ENCODE measurements around the gene DGKZ. TPM values are rescaled to one million over a fixed set of nuclear protein-coding genes. Genes with fewer than 3 reads are reported as not detected.

The DGKZ gene
- total and polyA plus RNA-seq, 2 of the 13 experiments (the other 11 are each of a cell fraction or from before 2014, with no cell fraction given), result 15.8 to 20.7 TPM

DNA sequence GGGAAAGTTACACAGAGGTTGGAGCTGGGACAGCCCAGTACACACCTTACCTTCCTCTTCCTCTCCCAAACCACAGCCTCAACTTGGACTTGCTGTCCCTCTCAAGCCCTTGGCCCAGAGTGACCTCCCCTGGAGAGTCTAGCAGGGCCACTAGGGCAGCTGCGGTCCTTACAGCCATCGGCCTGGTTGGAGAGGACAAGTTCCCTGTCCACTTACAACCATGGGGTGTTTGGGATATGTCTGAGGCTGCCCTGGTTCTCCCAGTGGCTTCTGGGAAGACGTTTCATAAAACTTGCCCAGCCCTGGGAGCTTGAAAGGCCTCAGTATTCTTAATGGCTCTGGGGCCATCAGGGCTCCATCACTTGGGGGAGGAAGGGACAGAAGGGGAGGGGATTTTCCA, 13.1 kb upstream of the DGKZ start:
- no peaks in the 10 kb centered on the region for H3K9me3 ChIP-seq (ENCODE audit: low read length)
- in situ Hi-C loops (cut with HindIII; ENCODE audit: extremely low pct_ligation_motif_present, low pct_unique_long_range_greater_than_20kb) (no loop called here), intact Hi-C loops (cut with micrococcal nuclease; ENCODE audit: unreplicated experiment) (no loop called here)
- H3K4me3 ChIP-seq (replicated peaks in 1 of 3; ENCODE audit: insufficient read depth in 1 of 3, low read depth in 2 of 3, low read length in 3 of 3), result no peak overlapping the region
- H3K27ac ChIP-seq (ENCODE audit: extremely low read length, insufficient read depth, low read length), result no peak overlapping the region
- H3K4me2 ChIP-seq (ENCODE audit: low read depth, low read length), result no peak overlapping the region
- peaks cover 7% of the 10 kb centered on the region; the same call in 1 of the 2 replicates for H4K20me1 ChIP-seq (ENCODE audit: insufficient read depth, low read length)
- peaks cover 4% of the 10 kb centered on the region; the same call in 1 of the 2 replicates for H3K4me1 ChIP-seq (ENCODE audit: insufficient read depth, low read length)
- FAIRE-seq (no peak), DNase-seq (ENCODE audit: low spot score) (no peak), ATAC-seq (no peak)
- H2AFZ ChIP-seq (ENCODE audit: low read length), result no peak overlapping the region
- POLR2A ChIA-PET, result no interaction called here
- H3K27me3 ChIP-seq (ENCODE audit: control insufficient read depth in 1 of 2, insufficient read depth in 2 of 2, low read length in 2 of 2), result peaks cover 22 to 92% of the 10 kb centered on the region in 2 experiments
- CTCF ChIA-PET (ENCODE audit: low intra/inter-chr PET ratio, low total read pairs), result no interaction called here
- no peaks in the 10 kb centered on the region for H3K36me3 ChIP-seq (replicated peaks in 1 of 2; ENCODE audit: control insufficient read depth in 1 of 2, insufficient read depth in 2 of 2, low read length in 2 of 2)
- H3K9ac ChIP-seq (ENCODE audit: insufficient read depth, low read depth, low read length), result no peak overlapping the region
- no peak for TF ChIP-seq MAFG (CRISPR knock-in tag; IDR thresholded peaks at IDR 0.05)
- TF ChIP-seq ZNF547 (CRISPR knock-in tag; IDR thresholded peaks at IDR 0.05), result no peak
- TF ChIP-seq MEIS2 (CRISPR knock-in tag; IDR thresholded peaks at IDR 0.05), result no peak
- TF ChIP-seq, protein P1, sequence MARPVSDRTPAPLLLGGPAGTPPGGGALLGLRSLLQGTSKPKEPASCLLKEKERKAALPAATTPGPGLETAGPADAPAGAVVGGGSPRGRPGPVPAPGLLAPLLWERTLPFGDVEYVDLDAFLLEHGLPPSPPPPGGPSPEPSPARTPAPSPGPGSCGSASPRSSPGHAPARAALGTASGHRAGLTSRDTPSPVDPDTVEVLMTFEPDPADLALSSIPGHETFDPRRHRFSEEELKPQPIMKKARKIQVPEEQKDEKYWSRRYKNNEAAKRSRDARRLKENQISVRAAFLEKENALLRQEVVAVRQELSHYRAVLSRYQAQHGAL (CRISPR knock-in tag; IDR thresholded peaks at IDR 0.05; ENCODE audit: not compliant biosample characterization), result no peak
- TF ChIP-seq, protein P2, sequence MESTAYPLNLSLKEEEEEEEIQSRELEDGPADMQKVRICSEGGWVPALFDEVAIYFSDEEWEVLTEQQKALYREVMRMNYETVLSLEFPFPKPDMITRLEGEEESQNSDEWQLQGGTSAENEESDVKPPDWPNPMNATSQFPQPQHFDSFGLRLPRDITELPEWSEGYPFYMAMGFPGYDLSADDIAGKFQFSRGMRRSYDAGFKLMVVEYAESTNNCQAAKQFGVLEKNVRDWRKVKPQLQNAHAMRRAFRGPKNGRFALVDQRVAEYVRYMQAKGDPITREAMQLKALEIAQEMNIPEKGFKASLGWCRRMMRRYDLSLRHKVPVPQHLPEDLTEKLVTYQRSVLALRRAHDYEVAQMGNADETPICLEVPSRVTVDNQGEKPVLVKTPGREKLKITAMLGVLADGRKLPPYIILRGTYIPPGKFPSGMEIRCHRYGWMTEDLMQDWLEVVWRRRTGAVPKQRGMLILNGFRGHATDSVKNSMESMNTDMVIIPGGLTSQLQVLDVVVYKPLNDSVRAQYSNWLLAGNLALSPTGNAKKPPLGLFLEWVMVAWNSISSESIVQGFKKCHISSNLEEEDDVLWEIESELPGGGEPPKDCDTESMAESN (CRISPR knock-in tag; conservative IDR thresholded peaks at IDR 0.05), result no peak
- no peak for TF ChIP-seq ZNF530 (CRISPR knock-in tag; IDR thresholded peaks at IDR 0.05; ENCODE audit: low read depth)
- TF ChIP-seq CEBPG (CRISPR knock-in tag; IDR thresholded peaks at IDR 0.05), result no peak
- TF ChIP-seq MED8 (CRISPR knock-in tag; IDR thresholded peaks at IDR 0.05; ENCODE audit: insufficient replicate concordance), result no peak
- no peak for TF ChIP-seq IRF2 (CRISPR knock-in tag; IDR thresholded peaks at IDR 0.05)
- TF ChIP-seq HCFC1 (IDR thresholded peaks at IDR 0.05; ENCODE audit: low read depth, low read length), result no peak
- TF ChIP-seq ZBTB7B (CRISPR knock-in tag; IDR thresholded peaks at IDR 0.05), result no peak
- TF ChIP-seq, protein P3, sequence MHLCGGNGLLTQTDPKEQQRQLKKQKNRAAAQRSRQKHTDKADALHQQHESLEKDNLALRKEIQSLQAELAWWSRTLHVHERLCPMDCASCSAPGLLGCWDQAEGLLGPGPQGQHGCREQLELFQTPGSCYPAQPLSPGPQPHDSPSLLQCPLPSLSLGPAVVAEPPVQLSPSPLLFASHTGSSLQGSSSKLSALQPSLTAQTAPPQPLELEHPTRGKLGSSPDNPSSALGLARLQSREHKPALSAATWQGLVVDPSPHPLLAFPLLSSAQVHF (CRISPR knock-in tag; IDR thresholded peaks at IDR 0.05), result no peak
- TF ChIP-seq, protein P4, sequence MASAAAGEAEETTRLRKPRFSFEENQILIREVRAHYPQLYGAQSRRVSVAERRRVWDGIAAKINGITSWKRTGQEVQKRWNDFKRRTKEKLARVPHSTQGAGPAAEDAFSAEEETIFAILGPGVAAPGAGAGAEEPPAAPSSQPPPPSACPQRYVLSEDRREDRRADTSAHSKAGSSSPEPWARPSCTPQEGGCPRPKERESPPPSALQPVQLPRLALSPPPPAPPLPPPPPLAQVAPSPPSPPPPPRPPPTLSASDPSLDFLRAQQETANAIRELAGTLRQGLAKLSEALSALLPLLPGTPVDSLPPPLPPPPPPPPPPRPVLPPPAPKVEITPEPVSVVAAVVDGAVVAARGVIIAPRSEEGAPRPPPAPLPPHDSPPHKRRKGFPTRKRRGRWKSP (CRISPR knock-in tag; IDR thresholded peaks at IDR 0.05), result no peak
- TF ChIP-seq ZSCAN20 (CRISPR knock-in tag; IDR thresholded peaks at IDR 0.05; ENCODE audit: borderline replicate concordance), result no peak
- no peak for TF ChIP-seq ZNF781 (CRISPR knock-in tag; IDR thresholded peaks at IDR 0.05; ENCODE audit: borderline replicate concordance, not compliant biosample characterization)
- no peak for TF ChIP-seq PITX1 (CRISPR knock-in tag; IDR thresholded peaks at IDR 0.05)
- TF ChIP-seq, protein P5, sequence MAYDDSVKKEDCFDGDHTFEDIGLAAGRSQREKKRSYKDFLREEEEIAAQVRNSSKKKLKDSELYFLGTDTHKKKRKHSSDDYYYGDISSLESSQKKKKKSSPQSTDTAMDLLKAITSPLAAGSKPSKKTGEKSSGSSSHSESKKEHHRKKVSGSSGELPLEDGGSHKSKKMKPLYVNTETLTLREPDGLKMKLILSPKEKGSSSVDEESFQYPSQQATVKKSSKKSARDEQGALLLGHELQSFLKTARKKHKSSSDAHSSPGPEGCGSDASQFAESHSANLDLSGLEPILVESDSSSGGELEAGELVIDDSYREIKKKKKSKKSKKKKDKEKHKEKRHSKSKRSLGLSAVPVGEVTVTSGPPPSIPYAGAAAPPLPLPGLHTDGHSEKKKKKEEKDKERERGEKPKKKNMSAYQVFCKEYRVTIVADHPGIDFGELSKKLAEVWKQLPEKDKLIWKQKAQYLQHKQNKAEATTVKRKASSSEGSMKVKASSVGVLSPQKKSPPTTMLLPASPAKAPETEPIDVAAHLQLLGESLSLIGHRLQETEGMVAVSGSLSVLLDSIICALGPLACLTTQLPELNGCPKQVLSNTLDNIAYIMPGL (CRISPR knock-in tag; IDR thresholded peaks at IDR 0.05; ENCODE audit: borderline replicate concordance in 1 of 2, low read depth in 1 of 2), result no peak
- TF ChIP-seq ATF1 (CRISPR knock-in tag; IDR thresholded peaks at IDR 0.05), result no peak
- TF ChIP-seq KLF15 (CRISPR knock-in tag; IDR thresholded peaks at IDR 0.05; ENCODE audit: borderline replicate concordance), result no peak
- WGBS (ENCODE audit: low lambda C conversion rate), result 58% methylated on average over 3 of the region's 3 CpGs
- BruUV-seq (replicated peaks), result no TSS peak
- no peaks in the 10 kb centered on the region for H3K79me2 ChIP-seq (ENCODE audit: insufficient read depth, low read length)

All from HepG2 (cell line).